Lower lobe of right lung (tissue), 2 donors: ENCODE data around the gene CFAP97. TPM values are rescaled to one million over a fixed set of nuclear protein-coding genes. Genes with fewer than 3 reads are reported as not detected.

Experiments used
- ATAC-seq, 2 donors: fragments of 200-7000 bp; cut with Tn5 transposase; one replicate each; pipeline ENCODE4 v1.9.1; 2020 to 2022; ENCODE audit warnings: mild to moderate bottlenecking in 2 of 2, moderate library complexity in 2 of 2
- DNase-seq: peaks from one replicate; pipeline ENCODE4 v3.0.0-alpha.2; 2020
- H3K27ac ChIP-seq: fragments of 200-600 bp; one replicate; pipeline ENCODE4 v1.8.0; 2022
- H3K27me3 ChIP-seq: fragments of 200-600 bp; one replicate; pipeline ENCODE4 v1.8.0; 2022; ENCODE audit warnings: low read depth
- H3K36me3 ChIP-seq: fragments of 200-600 bp; one replicate; pipeline ENCODE4 v1.8.0; 2022; ENCODE audit warnings: mild to moderate bottlenecking
- H3K4me1 ChIP-seq: fragments of 200-600 bp; one replicate; pipeline ENCODE4 v1.8.0; 2022
- H3K4me3 ChIP-seq: fragments of 200-600 bp; one replicate; pipeline ENCODE4 v1.8.0; 2022; ENCODE audit warnings: mild to moderate bottlenecking
- H3K9me3 ChIP-seq: fragments of 200-600 bp; one replicate; pipeline ENCODE4 v1.8.0; 2022
- CTCF ChIP-seq: fragments of 200-600 bp; IDR thresholded peaks from one replicate; pipeline ENCODE4 v1.8.0; 2022; ENCODE audit warnings: antibody characterized with exemption, mild to moderate bottlenecking
- intact Hi-C: fragments of 100-400 bp; cut with DNase I; formaldehyde crosslinking; loops from one replicate; pipeline ENCODE4 v1.11.0; 2022
- total RNA-seq: library from RNA; stranded (reverse); fragmentation: NEBNext Ultra II Directional; extraction: Animal tissue kit (Norgen Biotek cat#: 25700); gene quantifications from one replicate; pipeline ENCODE4 v1.2.1, GENCODE V29; 2021
- donor health status: DM: no; HTN: yes; CAD: no; lungs with severe emphysema.

The CFAP97 gene
- total RNA-seq, 1 donor from 2014 or later: 29.4 TPM

- Histone ChIP-seq H3K27ac (peak overlapping the region; percentile 1), H3K36me3 (no peaks in the 10 kb centered on the region), H3K4me1 (peaks cover 8% of the 10 kb centered on the region), H3K27me3 (no peaks in the 10 kb centered on the region), H3K9me3 (no peaks in the 10 kb centered on the region), H3K4me3 (no peak overlapping the region)
- DNase-seq (no peak), ATAC-seq (no peak)
- TF ChIP-seq CTCF: no peak
- intact Hi-C loops: no loop called here
These were observed 94.1 kb downstream of the CFAP97 start for GRCh38 chr4:185109736-185110135.

Other genes with a start within 250 kb of the CFAP97 start
- gene HELT, start 185.5 kb downstream of the CFAP97 start, total RNA-seq: 0.97 TPM
- gene SLC25A4, start 60.7 kb downstream of the CFAP97 start, total RNA-seq: 33.1 TPM
- gene SNX25, start 5.6 kb upstream of the CFAP97 start, total RNA-seq: 74.7 TPM
- gene LRP2BP, start 191.9 kb upstream of the CFAP97 start, total RNA-seq: 1.5 TPM
- gene ANKRD37, start 192.8 kb upstream of the CFAP97 start, total RNA-seq: 15.7 TPM
- 30.0 TPM for gene UFSP2, start 222.0 kb upstream of the CFAP97 start, total RNA-seq